Activated CD8-positive, alpha-beta memory T cell treated with anti-CD3 and anti-CD28 coated beads for 36 hours (primary cell): Measurements from ENCODE around the gene MPC1. TPM values are rescaled to one million over a fixed set of nuclear protein-coding genes. Genes with fewer than 3 reads are reported as not detected.
"Not testable (repeated sequence)": the region's sequence is repeated elsewhere in the genome, so short reads cannot be mapped to it uniquely, and the experiment has no call there.

Experiments
- CTCF ChIA-PET: fragments of 350-600 bp; sonication (Branson Sonifier 250); formaldehyde crosslinking; loops from one replicate; lab custom pipeline; 2021; ENCODE audit warnings: antibody characterized with exemption; lab: Charles Lee
- POLR2A ChIA-PET: fragments of 350-600 bp; sonication (Branson Sonifier 250); formaldehyde crosslinking; loops from one replicate; lab custom pipeline; 2021; ENCODE audit warnings: antibody characterized with exemption; lab: Charles Lee
- total RNA-seq, 2 experiments: library from RNA; stranded (reverse); gene quantifications; one replicate each; pipeline ENCODE4 v1.2.3, GENCODE V29; 2021

The MPC1 gene
- total RNA-seq, 2 experiments from 2014 or later = 31.1 to 32.8 TPM

DNA sequence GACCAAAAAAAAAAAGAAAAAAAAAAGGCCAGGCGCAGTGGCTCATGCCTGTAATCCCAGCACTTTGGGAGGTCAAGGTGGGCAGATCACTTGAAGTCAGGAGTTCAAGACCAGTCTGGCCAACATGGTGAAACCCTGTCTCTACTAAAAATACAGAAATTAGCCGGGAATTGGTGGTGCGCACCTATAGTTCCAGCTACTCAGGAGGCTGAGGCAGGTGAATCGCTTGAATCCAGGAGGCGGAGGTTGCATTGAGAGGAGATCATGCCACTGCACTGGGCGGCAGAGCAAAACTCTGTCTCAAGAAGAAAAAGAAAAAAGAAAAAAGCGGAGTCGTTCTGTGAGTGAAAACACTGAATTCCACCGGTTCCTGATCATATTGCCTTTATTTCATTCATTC is 4.4 kb upstream of the MPC1 start:
- CTCF ChIA-PET = interaction anchor here (1.2 to 1.5 kb wide), 2 partner anchors 12 to 111 kb away, joined by 5 read pairs; no protein-coding TSS in a partner anchor
- POLR2A ChIA-PET = not testable (repeated sequence)

DNA sequence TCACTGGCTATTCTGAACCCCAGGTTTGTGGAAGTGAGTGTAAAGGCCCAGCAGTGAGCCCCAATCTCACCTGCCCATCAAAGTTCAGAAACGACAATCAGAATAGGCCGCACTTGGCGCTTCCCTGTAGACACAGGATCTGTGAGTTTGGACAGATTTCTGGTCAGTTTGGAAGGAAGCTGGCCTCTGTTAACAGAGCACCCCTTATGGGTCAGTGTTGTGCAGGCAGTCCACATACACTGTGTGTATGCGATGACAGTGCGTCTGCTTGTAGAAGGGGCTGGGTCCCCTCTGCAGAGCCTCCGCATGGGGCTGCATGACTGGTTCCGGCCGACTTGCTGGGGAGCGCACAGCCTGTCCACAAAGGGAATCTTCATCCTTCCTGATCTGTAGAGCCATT is 3.4 kb upstream of the MPC1 start:
- ChIA-PET CTCF (interaction anchor here (0.6 to 1.5 kb wide), 3 partner anchors 73 to 890 kb away, joined by 3 to 4 read pairs (median 4); no protein-coding TSS in a partner anchor), POLR2A (no interaction called here)

DNA sequence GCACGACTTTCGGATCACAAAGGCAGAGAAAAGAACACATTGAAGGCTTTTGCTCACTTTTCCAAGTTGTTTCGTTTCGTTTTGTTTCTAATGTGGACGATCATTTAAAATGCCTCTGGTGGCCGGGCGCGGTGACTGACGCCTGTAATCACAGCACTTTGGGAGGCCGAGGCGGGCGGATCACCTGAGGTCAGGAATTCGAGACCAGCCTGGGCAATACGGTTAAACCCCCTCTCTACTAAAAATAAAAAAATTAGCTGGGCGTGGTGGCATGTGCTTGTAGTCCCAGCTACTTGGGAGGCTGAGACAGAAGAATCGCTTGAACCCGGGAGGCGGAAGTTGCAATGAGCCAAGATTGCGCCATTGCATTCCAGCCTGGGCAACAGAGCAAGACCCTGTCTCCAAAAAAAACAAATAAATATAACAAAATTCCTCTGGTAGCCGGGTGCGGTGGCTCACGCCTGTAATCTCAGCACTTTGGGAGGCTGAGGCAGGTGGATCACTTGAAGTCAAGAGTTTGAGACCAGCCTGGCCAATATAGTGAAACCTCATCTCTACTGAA is 1.1 kb upstream of the MPC1 start:
- POLR2A ChIA-PET = interaction anchor here (0.6 kb wide), 1 partner anchor 9 kb away, joined by 4 read pairs; no protein-coding TSS in a partner anchor
- CTCF ChIA-PET = interaction anchor here (0.7 to 1.4 kb wide), 2 partner anchors 17 to 71 kb away, joined by 3 read pairs; no protein-coding TSS in a partner anchor

DNA sequence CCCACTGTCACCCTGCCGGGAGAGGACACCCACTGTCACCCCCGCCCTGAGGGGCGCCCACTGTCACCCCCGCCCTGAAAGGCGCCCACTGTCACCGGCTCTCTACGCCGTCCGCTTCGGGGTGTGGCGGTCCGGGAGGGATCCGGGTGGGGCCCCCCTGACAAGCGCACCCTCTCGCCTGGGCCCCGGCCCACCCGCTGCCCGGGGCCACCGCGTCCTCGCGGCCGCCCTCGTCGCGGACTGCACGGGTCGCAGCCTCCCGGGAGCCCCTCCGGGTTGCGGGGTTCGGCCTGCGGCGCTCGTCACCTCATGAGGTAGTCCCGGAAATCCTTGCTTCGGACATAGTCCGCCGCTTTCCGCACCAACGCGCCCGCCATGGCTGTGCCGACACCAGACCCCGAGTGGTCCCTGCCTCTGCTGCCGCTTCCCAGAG is 224 bp downstream of the MPC1 start:
- ChIA-PET CTCF (no interaction called here), POLR2A (no interaction called here)

DNA sequence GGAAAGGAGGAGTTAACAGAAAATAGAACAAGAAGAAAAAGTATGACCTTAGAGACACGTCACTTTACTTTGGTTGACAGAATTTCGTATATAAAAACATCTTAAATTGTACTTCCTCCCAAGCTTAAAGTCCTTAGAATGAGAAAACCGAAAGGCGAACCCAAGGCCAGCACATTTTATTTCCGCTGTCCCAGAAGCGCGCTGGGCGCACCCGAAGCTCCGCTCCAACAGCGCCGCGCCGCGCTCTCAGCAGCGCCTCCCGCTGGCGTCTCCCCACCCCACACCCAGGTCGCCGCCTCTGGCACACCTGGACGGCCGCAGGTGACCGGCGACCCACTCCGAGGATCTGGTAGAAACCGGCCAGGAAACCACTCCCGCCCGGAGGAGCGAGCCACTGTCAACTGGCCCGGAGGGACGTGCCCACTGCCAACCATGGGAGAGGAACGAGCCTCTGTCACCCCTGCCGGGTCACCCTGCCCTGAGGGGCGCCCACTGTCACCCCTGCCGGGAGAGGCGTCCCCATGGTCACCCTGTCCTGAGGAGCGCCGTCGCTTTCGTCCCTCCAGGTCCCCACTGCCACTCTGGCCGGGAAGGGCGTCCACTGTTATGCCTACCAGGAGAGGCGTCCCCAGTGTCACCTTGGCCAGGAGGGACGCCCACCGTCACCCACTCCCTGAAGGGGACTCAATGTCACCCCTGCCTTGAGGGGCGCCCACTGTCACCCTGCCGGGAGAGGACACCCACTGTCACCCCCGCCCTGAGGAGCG is 824 bp downstream of the MPC1 start:
- CTCF ChIA-PET = interaction anchor here (0.6 to 1.8 kb wide), 13 partner anchors 11 to 105 kb away, joined by 3 to 8 read pairs (median 4); partner anchors contain the start of gene SFT2D1
- POLR2A ChIA-PET = interaction anchor here (0.6 to 1.4 kb wide), 2 partner anchors 40 to 41 kb away, joined by 4 read pairs; partner anchors contain the start of gene SFT2D1

DNA sequence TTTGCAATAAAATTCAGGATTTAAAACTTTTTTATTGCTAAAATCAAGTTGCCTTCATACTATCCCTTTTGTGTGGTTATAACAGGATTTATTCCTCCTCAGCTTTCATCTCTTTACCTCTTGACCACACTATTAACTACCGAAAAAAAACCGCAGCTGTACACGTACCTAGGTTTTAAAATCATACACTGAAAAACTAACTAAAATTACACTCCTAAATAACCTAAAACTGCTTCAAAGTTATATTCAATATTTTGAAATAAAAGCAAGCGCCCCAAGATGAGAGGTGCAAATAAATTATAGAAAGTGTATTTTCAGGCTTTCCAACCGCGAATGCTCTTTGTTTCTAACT is 1.4 kb downstream of the MPC1 start:
- CTCF ChIA-PET = interaction anchor here (0.6 to 1.8 kb wide), 15 partner anchors 11 to 444 kb away, joined by 3 to 8 read pairs (median 4); partner anchors contain the start of gene SFT2D1
- POLR2A ChIA-PET = interaction anchor here (0.6 to 1.4 kb wide), 2 partner anchors 39 to 40 kb away, joined by 4 read pairs; partner anchors contain the start of gene SFT2D1

DNA sequence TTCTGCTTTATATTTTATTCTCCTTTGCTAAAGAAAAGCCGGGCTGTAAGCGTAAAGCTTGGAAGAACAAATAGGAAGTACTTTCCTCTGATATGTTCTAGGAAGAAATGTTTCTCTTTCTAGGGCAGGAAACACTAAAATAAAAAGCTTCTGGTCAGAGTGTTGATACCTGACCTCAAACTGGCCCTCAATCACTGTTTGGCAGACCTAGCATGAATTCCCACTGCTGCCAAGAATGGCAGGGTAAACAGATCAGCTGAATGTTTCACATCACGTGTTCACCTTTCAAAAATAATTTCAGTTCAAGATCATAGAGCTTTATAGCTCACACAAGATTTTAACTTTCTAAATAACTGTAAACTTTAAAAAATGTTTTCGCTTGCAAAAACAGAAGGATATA is 2.9 kb downstream of the MPC1 start:
- POLR2A ChIA-PET = no interaction called here
- CTCF ChIA-PET = interaction anchor here (1.5 kb wide), 1 partner anchor 104 kb away, joined by 4 read pairs; no protein-coding TSS in a partner anchor

DNA sequence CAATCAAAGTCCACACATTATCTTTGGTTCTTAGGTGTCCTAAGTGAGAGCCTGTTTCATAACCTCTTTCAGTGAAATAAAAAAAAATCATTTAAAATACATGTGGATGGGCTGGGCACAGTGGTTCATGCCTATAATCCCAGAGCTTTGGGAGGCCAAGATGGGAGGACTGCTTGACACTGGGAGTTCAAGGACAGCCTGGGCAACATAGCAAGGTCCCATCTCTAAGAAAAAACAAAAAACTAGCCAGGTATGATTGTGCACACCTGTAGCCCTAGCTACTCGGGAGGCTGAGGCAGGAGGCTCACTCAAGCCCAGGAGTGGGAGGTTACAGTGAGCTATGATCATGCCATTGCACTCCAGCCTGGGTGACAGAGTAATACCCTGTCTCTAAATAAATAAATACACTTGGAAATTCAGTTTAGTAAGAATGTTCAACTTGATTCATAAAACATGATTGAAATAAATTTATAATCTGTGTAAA is 3.6 kb downstream of the MPC1 start:
- ChIA-PET CTCF (interaction anchor here (1.5 to 2.0 kb wide), 2 partner anchors 66 to 103 kb away, joined by 4 read pairs; no protein-coding TSS in a partner anchor), POLR2A (no interaction called here)

DNA sequence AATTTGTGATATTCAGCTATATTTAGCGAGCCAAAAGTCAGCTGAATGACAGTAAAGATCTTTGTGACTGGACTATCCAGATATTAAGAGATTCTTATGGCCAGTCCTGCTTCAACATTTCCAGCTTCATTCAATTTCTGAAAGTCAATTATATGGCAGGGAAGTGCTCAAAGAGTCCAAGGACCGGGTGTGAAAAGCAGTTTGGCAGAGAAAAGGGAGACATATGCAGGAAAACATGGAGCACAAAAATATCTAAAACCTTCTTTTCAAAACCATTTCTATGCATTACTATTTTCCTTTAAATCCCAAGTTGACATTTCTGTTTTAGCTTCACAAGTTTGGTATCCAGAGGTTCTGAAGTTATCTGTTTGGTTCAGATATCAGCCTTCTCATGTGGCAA is 5.0 kb downstream of the MPC1 start:
- CTCF ChIA-PET = interaction anchor here (2.0 kb wide), 1 partner anchor 64 kb away, joined by 4 read pairs; no protein-coding TSS in a partner anchor
- POLR2A ChIA-PET = no interaction called here

DNA sequence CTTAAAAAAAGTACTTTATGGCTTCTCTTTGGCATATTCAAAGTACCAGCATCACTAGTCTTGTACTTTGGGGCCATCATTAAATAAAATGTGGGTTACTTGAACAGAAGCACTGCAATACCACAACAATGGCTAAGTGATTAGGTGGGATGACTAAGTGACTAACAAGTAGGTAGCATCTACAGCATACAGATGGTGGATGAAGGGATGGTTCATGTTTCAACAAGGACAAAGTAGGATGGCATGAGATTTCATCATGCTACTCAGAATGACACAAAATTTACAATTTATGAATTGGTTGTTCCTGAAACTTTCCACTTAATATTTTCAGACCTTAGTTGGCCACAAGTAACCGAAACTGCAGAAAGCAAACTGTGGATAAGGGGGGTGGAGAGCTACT is 7.7 kb downstream of the MPC1 start:
- CTCF ChIA-PET = no interaction called here

DNA sequence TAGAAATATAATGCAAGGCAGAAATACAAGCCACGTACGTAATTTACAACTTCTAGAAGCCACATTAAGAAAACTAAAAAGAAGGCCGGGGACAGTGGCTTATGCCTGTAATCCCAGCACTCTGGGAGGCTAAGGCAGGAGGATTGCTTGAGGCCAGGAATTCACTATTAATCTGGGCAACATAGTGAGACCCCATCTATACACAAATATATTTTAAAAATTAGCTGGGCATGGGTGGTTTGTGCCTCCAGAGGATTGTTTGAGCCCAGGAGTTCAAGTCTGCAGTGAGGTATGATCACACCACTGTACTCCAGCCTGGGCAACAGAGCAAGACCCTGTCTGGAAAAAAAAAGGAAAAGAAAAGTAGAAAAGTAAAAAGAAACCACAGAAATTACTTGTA is 12.3 kb downstream of the MPC1 start:
- CTCF ChIA-PET = no interaction called here
- POLR2A ChIA-PET = no interaction called here

More for the DNA sequence above, 7.7 kb downstream of the MPC1 start:
- POLR2A ChIA-PET = interaction anchor here (0.6 kb wide), 1 partner anchor 9 kb away, joined by 4 read pairs; no protein-coding TSS in a partner anchor

DNA sequence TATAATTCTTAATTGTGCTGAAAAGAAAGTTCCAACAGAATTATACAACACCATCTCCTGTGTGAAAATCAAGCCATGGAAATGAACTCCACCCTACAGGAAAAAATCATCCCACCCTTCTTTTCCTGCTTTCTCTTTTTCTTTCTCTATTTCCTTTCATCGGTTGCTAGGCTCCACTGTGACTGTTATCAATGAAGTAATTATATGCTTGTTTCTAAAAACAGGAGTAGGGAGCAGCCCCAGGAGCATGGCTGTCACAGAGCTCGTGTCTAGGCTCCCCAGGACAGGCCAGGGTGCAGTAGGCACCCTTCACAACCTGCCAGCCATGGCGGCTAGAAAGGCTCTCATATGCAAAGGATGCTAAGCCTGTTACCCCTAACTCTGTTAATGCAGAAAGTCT is 13.0 kb downstream of the MPC1 start:
- POLR2A ChIA-PET = no interaction called here
- CTCF ChIA-PET = no interaction called here

DNA sequence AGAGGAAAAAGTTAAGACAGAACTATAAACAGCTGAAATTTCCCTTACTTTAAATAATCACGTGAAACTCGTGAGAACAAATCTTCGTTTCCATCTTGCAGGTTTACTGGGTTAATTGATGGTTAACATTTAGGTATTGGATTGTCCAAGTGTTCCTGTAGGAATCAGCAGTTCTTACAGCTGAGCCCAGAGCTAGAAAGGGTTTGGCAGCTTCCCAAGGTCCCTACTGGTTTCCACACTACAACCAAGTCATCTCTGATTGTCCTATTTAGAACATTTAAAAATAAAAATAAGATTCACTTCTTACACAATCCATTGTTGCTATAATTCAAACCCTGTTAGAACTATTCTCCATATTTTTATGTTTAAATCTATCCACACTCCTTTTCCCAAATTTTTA is 15.8 kb downstream of the MPC1 start:
- ChIA-PET CTCF (no interaction called here), POLR2A (no interaction called here)

DNA sequence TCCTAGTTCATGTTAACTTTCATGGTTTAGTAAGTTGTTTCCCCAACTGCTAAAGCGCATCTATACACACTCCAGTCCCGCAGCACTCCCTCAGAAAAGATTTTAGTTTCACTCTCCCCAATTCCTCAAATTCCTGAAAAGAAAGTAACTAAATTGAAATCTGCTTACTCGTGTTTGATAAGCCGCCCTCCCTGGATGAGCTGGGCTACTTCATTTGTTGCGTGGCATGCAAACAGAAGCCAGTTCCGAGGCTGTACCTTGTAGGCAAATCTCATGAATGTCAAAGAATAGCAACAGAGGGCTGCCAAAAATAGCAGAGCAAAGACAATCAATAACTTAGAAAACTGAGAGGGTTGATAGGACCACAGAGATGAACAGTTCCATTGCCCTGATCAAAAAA is 16.9 kb downstream of the MPC1 start:
- POLR2A ChIA-PET = no interaction called here
- CTCF ChIA-PET = no interaction called here

DNA sequence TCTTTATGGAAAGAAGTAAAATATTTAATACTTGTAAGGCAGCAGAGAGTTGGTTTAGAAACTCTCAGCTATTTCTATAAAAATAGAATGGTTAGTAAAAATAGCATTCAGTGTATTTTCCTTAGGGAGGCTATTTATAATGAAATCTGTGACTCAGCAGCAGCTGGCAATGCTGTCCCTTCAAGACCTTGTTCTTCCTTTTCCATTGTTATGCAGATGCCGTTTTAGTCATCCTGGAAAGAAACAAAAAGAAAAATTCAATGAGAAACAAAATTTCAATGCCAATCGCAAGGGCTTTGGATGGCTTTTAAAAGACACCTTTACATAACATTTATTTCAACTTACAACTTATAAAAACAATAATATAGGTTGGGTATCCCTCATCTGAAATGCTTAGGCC is 17.5 kb downstream of the MPC1 start:
- CTCF ChIA-PET = no interaction called here
- POLR2A ChIA-PET = no interaction called here

DNA sequence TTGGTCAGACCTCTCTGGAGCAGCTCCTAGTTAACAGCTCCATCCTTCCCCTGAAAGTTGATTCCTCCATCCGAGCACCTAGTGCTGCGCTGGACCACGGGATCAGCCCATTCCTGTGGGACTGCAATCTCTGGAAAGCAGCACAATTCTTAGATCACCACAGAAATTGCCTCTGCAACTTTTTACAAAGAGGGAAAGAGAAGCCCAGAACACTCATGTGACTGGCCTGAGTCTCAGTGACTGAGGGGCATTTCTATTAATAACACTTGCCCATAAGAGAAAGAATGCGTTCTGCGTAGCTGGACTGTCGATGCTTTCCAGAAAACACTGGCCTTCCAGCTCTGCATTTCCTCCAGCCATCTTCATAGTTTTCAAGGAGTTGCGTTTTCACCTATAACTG is 18.3 kb downstream of the MPC1 start:
- ChIA-PET CTCF (interaction anchor here (0.9 to 1.9 kb wide), 2 partner anchors 17 to 35 kb away, joined by 3 to 4 read pairs; no protein-coding TSS in a partner anchor), POLR2A (no interaction called here)

DNA sequence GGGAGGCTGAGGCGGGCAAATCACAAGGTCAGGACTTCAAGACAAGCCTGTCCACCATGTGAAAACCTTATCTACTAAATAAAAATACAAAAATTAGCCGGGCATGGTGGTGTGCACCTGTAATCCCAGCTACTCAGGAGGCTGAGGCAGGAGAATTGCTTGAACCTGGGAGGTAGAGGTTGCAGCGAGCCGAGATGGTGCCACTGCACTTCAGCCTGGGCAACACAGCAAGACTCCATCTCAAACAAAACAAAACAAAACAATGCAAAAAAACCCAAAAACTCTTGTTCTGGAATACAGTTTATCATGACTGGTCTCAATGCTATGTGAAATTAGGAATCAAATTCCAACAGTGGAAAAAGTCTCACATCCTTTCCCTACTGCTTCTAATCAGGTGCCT is 20.3 kb downstream of the MPC1 start:
- CTCF ChIA-PET, POLR2A ChIA-PET: not testable (repeated sequence)

DNA sequence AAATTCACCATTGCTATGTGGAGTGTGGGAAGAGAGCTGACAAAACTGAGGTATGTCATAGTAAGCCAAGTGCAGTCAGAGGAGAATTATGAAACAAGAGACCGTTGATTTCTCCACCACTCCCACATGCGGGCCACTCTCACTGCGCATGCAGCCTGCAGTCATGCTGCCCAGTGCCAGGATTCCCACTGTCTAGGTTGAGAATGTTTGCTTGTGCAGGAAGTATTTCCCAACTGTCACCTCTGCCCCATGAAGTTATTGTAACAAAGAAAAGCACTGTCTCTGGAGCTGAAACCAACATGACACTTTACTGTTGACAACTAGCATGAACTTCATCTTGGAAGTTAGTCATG is 21.7 kb downstream of the MPC1 start:
- ChIA-PET POLR2A (no interaction called here), CTCF (no interaction called here)

DNA sequence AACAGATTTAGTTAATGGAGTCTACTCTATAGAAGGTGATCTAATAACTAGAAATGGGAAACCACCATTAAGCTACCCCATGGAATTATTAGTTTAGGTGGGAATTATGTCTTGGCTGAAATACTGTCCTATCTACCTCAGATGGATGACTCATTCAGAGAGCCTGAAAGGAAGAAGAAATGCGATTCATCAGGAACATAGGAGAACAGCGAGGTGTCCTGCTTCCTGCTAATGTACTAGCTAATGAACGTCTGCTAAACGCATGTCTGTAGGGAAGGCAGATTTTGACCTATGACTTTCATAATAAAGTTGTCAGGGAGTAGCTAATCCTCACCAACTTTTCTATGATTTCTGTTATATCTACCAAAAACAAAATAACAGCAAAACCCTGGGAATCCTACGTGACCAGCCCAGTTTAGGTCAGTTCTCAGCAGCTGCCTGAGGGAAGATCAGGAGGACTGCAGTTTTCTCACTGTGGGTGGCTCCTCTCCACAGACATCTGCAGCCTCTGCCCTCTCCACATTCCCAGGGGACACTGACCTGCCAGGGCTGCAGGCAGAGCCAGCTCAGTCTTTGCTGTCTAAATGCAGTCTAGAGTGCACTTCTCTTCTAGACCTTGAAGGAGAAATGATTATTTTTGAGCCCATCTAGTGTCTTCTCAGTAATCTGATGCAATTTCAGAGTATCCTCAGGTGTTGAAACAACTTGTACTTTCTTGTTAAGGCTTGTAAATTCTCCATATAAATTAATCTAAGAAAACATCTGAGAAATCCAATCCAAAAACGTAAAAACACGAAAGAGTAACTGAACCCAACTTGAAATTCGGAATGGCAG is 22.3 kb downstream of the MPC1 start:
- ChIA-PET POLR2A (no interaction called here), CTCF (no interaction called here)
